Fibroblast of skin of left biceps (primary cell): ENCODE measurements around the gene VPS39.

Experiments used
- DNase-seq, 2 experiments: peaks; one replicate each; pipeline ENCODE4 v3.0.0-alpha.2; 2013; ENCODE audit warnings: low read depth in 2 of 2

Gene VPS39

DNA sequence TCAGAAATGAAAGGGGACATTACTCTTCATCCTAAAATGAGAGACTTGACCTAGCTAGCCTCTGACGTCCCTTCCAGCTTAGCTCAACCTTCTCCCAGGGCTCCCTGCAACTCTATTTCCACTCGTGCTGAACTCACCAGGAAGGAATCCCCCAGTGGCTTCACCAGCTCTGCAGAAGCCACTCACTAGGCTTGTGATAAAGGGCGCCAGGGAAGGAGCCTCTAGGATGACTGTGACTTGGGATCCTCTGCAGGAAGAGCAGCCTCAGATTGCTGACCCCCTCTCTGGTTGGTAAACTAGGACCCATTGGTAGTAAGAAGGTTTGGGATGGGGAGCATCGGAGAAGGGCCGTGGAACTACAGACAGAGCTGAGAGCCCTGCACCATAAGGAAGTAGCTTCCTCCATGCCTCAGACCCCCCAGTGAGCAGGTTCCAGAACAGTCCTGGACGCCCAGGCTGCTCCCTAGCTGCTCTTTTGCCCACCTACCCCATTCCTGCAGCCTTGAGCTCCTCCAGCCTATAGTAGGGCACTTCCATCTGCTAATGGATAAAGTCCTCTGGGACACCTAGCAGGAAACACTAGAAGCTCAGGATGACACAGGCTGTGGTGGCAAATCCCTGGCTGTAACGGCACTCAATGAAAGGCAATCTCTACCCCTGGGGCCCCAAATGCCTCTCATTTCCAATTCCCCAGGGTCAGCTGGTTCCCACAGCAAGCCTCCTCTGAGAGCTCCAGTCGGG is 77.7 kb downstream of the VPS39 start:
- DNase-seq = no peak

DNA sequence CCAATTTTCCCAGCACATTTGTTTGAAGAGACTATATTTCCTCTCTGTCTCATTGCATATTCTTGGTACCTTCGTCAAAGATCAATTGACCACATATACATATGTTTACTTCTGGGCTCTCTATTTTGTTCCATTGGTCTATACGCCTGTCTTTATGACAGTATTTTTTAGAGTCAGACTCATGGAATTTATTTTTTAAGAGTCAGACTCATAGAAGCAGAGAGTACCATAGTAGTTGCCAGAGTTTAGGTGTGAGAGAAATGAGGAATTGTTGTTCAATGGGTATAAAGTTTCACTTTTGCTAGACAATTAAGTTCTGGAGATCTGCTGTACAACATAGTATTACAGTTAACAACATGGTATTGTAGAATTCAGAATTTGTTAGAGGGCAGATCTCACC is 78.7 kb downstream of the VPS39 start:
- DNase-seq = no peak

DNA sequence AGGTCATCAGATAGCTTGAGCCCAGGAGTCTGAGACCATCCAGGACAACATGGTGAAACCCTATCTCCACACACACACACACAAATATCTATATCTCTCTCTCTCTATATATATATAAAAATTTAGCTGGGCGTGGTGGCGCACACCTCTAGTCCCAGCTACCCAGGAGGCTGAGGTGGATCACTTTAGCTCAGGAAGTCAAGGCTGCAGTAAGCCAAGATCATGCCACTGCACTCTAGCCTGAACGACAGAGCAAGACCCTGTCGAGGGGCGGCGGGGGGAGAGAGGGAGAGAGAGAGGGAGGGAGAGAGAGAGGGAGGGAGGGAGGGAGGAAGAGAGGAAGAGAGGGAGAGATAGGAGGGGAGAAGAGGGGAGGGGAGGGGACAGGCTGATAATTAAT is 79.6 kb downstream of the VPS39 start:
- no peak for DNase-seq

DNA sequence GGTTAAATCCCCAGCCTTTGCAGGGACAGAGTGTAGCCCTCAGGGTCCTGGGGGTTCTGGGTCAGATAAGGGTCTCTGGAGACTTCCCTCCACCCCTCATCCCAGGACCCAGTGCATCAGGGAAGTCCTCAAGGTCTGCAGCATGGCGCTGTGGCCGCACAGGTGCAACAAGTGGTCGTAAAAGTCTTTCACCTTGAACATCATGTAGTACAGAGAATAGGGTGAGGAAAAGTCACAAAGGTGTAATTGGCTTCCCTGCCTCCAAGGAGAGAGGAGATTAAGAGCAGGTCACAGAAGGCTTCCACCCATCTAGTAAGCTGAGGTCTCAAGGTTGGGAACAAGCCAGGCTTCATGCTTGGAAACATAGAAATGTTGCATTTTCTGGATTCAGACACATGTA is 84.6 kb downstream of the VPS39 start:
- no peak for DNase-seq

DNA sequence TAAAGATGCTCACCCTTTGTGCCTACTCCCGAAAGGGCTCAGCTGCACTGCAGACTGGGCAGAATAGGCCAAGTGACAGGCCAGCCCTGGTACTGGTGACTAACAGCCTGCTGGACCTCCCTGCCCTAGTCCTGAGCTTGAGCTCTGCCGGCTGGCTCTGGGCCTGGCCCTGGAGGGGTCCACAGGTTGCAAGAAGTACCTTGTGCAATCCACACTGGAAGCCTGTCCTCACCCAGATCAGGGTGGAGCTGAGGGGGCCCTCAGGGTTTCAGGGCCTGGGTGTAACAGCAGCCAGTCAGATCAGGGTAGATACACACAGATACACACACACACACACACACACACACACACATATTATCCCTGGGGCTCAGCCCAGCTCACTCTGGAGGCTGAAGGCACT is 86.4 kb downstream of the VPS39 start:
- no peak for DNase-seq

DNA sequence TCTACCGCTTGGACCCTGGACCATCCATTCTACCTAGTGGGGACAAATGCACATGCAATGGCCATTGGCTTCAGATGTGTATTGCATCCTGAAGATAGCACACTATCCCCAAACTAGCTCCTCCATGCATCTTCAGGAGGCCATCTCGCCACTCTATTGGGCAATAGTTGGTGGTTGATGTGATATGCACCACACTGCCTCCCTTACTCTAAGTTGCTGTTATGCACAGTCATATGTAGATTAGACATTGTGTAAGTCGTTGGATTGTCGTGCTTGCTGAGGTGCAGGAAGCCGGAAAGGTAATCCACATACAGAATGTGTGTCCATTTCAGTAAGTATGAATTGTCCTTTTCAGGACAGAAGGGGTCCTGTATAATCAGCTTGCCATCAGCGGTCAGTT is 87.1 kb downstream of the VPS39 start:
- DNase-seq = no peak

DNA sequence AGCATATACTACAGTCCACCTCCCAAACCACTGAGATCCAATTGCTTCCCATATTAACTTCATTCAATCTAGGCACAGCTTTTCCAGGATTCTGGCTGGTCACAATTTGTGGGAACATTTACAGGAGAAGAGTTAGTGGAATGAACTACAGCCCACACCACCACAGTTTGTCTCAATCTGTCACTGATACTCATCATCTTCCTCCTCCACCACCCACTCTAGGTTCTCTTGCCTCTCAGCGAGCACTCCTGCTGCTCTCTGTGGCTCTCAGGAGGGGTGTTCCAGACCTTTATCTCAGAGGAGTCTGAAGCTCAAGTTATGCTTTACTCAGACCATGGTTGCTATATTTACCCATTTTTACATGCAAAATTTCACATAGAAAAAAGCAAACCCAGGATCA is 87.8 kb downstream of the VPS39 start:
- DNase-seq = no peak

DNA sequence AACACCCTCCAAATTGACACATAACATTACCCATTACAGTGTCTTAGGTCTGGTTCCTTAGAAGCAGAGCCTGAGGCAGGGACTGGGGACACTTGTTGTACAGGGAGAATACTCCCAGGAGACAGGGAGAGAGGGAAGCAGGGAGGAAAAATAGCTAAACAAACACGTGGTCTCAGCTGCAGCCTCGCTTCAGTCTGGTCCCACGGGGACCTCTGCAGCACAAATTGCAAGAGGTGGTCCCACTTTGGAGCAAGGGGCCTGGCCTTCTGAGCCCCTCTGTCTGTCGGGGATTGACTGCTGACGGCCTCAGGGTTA is 88.7 kb downstream of the VPS39 start:
- DNase-seq = no peak

DNA sequence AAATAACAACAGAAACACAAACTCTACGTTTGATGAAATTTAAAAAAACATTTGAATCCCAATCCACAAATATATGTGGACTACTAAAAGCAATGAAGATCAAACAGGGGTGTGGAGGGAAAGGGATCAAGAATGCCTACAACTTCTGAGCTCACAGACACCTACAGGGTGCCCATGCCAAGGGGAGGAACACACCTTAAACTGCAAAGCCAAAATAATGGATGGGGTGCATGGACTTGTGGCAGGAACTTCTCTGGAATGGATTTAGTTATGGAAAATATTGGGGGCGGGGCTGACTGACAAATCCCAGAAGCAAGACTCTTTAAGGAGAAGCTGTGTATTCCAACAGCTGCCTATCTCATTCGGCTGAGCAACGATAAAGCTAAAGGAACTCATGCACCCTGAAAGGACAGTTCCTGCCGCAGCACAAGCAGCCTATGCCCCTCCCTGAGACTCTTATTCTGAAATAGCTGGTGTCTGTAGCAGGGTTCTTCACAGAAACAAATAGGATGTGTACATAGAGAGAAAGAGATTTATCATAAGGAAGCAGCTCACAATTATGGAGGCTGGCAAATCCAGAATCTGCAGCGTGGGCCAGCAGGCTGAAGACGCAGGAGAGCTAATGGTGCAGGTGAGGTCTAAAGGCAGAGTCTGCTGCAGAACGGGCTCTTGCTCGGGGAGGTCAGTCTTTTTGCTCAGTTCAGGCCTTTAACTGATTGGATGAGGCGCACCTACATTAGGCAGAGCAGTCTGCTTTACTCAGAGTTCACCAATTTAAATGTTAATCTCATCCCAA is 89.3 kb downstream of the VPS39 start:
- DNase-seq = no peak

DNA sequence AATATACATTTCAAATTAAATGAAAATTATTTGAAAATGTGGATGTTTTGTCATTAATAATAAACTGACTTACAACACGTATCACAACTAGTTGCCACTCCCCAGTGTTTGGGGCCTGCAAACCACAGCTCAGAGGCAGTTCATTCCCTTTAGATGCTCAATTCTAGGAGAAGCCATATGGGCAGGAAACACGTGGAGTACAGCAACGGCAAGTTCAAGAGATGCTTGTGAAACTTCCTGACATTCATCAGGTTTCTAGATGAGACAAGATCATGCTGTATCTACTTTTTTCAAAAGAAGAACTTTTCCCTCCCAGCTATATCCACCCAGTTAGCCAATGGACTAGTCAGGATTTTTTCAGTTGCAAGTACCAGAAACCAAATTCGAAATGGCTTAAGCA is 96.2 kb downstream of the VPS39 start:
- no peak for DNase-seq

DNA sequence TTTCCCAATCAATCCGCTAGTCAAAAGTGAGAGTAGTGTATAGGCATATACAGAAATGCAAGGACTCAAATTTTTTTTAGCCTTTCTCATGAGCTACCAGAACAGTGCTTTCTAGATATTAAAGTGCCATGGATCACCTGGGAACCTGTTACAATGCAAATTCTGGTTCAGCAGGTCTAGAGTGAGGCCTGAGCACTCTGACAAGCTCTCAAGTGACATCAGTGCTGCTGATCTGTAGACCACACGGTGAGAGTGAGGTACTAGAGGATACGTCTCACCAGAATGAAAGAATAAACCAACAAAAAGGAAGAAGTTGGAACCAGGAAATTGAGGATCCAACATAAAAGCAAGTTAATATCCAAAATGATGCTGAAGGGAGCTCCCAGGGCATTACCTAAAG is 97.7 kb downstream of the VPS39 start:
- DNase-seq = no peak

DNA sequence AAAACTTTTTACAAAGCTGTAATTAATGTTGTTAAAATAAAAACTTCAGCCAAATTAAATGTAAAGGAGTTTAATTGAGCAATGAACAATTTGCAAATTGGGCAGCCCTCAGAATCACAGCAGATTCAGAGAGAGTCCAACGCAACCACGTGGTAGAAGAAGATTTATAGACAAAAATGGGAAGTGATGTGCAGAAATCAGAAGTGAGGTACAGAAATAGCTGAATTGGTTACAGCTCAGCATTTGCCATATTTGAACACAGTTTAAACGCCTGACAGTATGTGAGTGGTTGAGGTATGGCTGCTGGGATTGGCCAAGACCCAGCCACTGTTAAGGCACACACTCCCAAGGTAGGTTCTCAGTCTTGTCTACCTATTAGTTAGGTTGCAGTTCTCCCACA is 99.3 kb downstream of the VPS39 start:
- no peak for DNase-seq
